WERI-Rb-1 (cell line): ENCODE data around the gene POU6F1.
A peak's percentile ranks its signal among the peaks of the same experiment; 100 is the strongest.

ENCODE experiments used
- DNase-seq: peaks from one replicate; pipeline ENCODE4 v3.0.0-alpha.2; 2020
- H3K27ac ChIP-seq: fragments of 250-450 bp; sonication (Bioruptor Pico); 2 replicates; pipeline ENCODE4 v1.5.1; 2020; ENCODE audit warnings: mild to moderate bottlenecking, moderate library complexity
- H3K27me3 ChIP-seq: fragments of 250-450 bp; sonication (Bioruptor Pico); 2 replicates; pipeline ENCODE4 v1.5.1; 2021; ENCODE audit warnings: mild to moderate bottlenecking, low read depth, moderate library complexity; ENCODE audit not compliant: insufficient read depth, severe bottlenecking
- H3K36me3 ChIP-seq: fragments of 250-450 bp; sonication (Bioruptor Pico); 2 replicates; pipeline ENCODE4 v1.5.1; 2020; ENCODE audit warnings: mild to moderate bottlenecking, moderate library complexity
- H3K4me3 ChIP-seq: 2 replicates; pipeline ENCODE4 v1.5.1; 2011; ENCODE audit warnings: low read depth, mild to moderate bottlenecking, control low read depth, low read length
- H3K9me3 ChIP-seq: fragments of 250-450 bp; sonication (Bioruptor Pico); 2 replicates; pipeline ENCODE4 v1.5.1; 2021; ENCODE audit warnings: mild to moderate bottlenecking, moderate library complexity; ENCODE audit not compliant: severe bottlenecking
- TF ChIP-seq, protein P1 (sequence below): IDR thresholded peaks from 2 replicates; pipeline ENCODE4 v1.5.1; 2011; ENCODE audit warnings: low read depth, mild to moderate bottlenecking, control low read depth, inconsistent platforms, low read length

The POU6F1 gene

DNA sequence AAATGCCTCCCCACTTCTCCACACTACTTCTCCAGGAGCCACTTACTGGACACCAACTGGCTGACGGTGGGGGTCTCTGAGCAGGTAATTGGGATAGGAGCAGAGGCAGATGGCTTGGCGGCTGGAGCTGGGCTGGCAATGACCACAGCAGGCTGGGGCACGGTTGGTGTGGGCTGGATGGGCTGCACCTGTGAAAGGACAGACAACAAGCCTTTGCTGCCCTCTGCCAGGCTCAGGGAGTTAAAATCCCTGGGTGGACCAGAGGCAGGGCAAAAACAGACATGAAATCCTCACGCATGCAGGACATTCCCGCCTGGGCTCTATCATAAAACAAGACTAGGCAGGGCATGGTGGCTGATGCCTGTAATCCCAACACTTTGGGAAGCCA lies 25.6 kb downstream of the POU6F1 start:
- H3K9me3 ChIP-seq: no peaks in the 10 kb centered on the region
- no peak for DNase-seq
- H3K36me3 ChIP-seq: no peaks in the 10 kb centered on the region
- TF ChIP-seq, protein P1, sequence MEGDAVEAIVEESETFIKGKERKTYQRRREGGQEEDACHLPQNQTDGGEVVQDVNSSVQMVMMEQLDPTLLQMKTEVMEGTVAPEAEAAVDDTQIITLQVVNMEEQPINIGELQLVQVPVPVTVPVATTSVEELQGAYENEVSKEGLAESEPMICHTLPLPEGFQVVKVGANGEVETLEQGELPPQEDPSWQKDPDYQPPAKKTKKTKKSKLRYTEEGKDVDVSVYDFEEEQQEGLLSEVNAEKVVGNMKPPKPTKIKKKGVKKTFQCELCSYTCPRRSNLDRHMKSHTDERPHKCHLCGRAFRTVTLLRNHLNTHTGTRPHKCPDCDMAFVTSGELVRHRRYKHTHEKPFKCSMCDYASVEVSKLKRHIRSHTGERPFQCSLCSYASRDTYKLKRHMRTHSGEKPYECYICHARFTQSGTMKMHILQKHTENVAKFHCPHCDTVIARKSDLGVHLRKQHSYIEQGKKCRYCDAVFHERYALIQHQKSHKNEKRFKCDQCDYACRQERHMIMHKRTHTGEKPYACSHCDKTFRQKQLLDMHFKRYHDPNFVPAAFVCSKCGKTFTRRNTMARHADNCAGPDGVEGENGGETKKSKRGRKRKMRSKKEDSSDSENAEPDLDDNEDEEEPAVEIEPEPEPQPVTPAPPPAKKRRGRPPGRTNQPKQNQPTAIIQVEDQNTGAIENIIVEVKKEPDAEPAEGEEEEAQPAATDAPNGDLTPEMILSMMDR: peak; percentile 29; the same call in 1 of the 2 replicates
- no peaks in the 10 kb centered on the region for H3K27me3 ChIP-seq
- no peak overlapping the region for H3K4me3 ChIP-seq
- H3K27ac ChIP-seq: no peak overlapping the region

DNA sequence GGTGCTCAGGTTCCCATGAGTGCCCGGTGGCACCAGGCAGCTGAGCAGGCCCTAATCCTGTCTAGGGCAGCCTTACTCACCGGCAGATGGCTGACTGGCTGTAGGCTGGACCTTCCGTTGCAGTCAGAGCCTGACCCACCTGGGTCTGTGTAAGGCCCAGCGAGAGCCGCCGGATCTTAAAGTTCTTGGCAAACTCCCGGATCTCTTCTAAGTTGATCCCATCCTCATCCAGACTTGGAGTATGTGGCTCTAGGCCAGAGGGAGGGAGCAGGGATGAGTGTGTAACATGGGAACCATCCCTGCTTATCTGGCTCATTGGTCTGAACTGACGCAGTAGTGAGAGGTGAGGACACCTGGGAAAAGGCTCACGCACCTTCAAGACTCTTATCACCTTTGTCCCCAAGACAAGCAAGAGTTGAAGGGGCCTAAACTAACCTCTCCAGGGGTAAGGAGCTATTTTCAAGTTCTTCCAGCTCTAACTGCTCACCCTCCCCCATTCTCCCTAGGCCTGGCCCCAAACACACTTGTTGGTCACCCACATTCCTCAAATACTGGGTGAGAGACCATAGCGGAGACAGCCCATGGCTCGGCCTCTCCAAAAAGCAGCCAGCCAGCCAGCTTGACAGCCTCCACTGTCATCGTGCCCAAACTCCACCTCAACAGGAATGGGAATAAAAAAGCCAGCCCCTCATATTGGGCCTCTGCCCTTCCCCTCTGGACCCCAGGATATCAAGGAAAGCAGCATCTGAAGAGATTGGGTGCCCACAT lies 26.2 kb downstream of the POU6F1 start:
- Histone ChIP-seq H3K27ac (no peak overlapping the region), H3K9me3 (no peaks in the 10 kb centered on the region), H3K36me3 (no peaks in the 10 kb centered on the region), H3K4me3 (no peak overlapping the region), H3K27me3 (no peaks in the 10 kb centered on the region)
- DNase-seq: no peak
- TF ChIP-seq, protein P1: no peak

DNA sequence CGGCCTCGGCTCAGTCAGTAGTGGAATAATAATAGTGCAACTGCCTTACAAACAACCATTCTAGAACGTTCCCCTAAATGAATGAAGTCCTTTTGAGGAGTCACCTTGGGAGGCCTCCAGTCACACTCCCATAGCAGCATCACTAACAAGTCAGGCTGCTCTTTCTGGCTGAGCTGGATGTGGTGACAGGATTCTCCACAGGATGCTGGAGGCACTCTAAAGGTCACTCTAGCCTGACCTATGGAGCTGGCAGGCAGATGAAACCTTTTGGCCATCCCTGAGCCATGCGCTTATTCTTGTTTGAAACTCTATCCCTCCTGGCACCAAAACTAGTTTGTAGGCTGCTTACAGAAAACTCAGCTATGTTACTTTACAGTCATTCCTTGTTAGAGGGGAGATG lies 27.0 kb downstream of the POU6F1 start:
- H3K27me3 ChIP-seq: no peaks in the 10 kb centered on the region
- H3K27ac ChIP-seq: no peak overlapping the region
- H3K4me3 ChIP-seq: no peak overlapping the region
- DNase-seq: no peak
- no peaks in the 10 kb centered on the region for H3K9me3 ChIP-seq
- TF ChIP-seq, protein P1: no peak
- H3K36me3 ChIP-seq: no peaks in the 10 kb centered on the region

DNA sequence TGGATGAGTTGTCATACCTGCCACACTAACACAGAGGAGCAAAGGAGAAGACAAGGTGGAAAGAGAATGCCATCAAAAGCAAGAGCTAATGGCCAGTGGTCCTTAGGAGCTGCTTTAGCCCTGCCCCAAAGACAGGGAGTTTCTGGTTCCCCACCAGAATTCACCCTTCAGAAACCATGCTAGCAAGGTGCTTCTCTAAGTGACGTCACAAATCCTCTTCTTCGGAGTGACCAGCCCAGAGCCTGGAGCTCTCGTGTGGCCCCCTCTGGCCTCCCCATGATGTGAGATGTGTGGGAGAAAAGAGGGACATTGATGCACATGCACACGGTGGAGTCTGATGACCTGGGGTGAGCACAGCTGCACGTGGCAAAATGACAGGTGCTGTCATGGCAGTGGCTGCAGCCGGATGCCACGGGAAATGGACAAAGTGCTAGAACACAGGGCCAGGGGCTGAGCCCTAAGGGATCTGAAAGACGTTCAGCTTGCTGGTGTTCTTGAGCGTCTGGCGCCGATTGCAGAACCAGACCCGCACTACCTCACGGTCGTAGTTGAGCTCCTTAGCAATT lies 28.0 kb downstream of the POU6F1 start:
- Histone ChIP-seq H3K4me3 (no peak overlapping the region), H3K27ac (no peak overlapping the region), H3K9me3 (no peaks in the 10 kb centered on the region), H3K27me3 (no peaks in the 10 kb centered on the region), H3K36me3 (no peaks in the 10 kb centered on the region)
- TF ChIP-seq, protein P1: no peak
- no peak for DNase-seq

DNA sequence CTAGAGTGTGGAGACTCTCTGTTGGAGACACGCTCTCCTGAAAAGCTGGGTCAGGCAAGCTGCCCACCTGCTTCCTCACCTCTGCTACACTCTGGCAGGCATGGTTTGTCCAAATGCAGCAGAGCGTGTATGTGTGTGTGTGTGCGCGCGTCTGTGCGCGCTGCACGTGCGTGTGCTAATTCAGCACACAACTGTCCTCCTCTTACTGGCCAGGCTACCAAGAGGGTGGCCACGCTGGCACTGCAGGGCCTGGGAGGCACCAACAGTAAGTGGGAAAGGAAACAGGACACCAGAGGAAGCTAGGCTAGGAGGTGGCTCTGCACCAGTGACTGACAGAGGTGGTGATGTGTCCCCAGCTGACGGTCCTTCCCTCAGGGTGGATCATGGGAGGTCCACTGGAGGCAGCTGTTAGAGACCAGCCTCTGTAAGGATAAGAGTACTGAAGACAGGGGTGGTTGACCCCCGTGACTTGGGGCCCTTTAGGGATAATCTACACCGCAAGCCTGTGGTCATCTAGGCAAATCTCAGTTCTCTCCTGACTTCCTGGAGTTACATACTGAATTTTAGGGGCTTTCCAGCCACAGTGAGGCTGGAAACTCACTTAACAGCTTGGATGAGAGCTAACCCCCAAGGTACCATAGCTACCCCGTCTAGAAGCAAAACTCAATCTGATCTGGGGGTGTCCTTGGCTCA lies 29.4 kb downstream of the POU6F1 start:
- TF ChIP-seq, protein P1: no peak
- Histone ChIP-seq H3K27me3 (no peaks in the 10 kb centered on the region), H3K9me3 (no peaks in the 10 kb centered on the region), H3K27ac (no peak overlapping the region), H3K36me3 (no peaks in the 10 kb centered on the region), H3K4me3 (no peak overlapping the region)
- no peak for DNase-seq
